ENCODE results near the gene SHB.

SHB gene

DNA sequence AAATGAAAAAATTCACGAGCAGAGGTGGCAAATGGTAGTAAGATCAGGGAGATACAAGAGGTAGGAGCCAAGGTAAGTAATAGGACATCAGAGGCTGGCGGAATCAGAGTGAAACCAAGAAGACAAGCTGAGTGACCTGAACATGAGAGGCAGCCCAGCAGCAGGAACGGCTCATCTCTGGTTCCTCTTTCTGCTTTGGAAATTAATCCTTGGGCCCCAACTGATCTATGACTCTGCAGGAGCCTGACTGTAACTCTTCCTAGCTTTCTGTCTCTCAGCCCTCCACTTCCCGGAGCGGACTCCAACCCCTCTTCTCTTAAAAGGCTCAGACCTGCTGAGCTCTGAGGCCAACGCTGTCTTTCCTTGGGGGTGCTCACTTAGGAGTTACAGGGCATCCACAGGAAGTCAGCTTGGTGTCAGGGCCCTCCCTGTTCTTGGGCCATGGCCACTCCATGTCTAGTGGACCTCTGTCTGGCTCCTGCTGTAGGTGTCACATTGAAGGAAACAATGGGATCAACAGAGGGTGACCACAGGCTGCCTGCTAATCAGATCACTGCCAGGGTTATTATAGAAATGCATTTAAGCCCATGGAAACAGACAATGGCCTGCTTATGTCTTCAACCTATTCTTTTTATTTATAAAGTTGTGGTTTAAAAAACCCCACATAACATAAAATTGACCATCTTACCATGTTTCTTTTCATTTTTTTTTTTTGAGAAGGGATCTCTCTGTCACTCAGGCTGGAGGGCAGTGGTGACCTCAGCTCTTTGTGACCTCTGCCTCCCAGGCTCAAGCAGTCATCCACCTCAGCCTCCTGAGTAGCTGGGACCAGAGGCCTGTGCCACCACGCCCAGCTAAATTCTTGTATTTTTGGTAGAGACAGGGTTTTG is 22.5 kb upstream of the SHB start:
- CTCF ChIA-PET = no interaction called here
- no peak for TF ChIP-seq CTBP1 (IDR thresholded peaks at IDR 0.05; ENCODE audit: borderline replicate concordance)
- TF ChIP-seq BHLHE40 (IDR thresholded peaks at IDR 0.05; ENCODE audit: borderline replicate concordance) = no peak
- no peak for TF ChIP-seq ARNT (IDR thresholded peaks at IDR 0.05)
- no peak for TF ChIP-seq SP1 (IDR thresholded peaks at IDR 0.05)
- no peak for TF ChIP-seq TARDBP (IDR thresholded peaks at IDR 0.05)
- TF ChIP-seq LEF1 (IDR thresholded peaks at IDR 0.05; ENCODE audit: borderline replicate concordance) = no peak
- TF ChIP-seq ZNF384 (IDR thresholded peaks at IDR 0.05) = no peak
- TF ChIP-seq NFRKB (IDR thresholded peaks at IDR 0.05) = no peak
- TF ChIP-seq ELF4 (IDR thresholded peaks at IDR 0.05) = no peak
- TF ChIP-seq HDGF (IDR thresholded peaks at IDR 0.05; ENCODE audit: borderline replicate concordance) = no peak
- TF ChIP-seq FOXM1 (IDR thresholded peaks at IDR 0.05; ENCODE audit: borderline replicate concordance) = no peak
- TF ChIP-seq SUZ12 (IDR thresholded peaks at IDR 0.05) = no peak
- no peak for DNase-seq (ENCODE audit: extremely low spot score)
- POLR2A ChIA-PET = interaction anchor here (1.2 kb wide), 1 partner anchor 23 kb away, joined by 3 read pairs; no protein-coding TSS in a partner anchor

DNA sequence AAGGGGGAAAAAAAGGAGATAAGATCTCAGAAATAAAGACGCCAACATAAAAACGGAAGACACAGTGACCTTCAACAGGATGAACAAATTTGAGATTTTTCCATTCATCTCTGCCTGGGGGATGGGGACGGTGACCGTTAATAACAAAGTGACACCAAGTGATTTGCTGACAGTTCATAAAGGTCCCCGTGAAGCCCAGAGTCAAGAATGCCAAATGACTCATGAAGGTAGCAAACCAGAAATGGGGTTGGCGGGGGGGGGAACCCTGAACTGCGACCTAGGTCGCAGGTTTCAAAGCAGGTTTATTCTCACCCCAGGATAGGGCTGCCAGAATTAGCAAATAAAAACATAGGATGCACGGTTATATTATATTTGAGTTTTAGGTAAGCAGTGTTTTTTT is 21.1 kb upstream of the SHB start:
- TF ChIP-seq CTBP1 (IDR thresholded peaks at IDR 0.05; ENCODE audit: borderline replicate concordance) = no peak
- TF ChIP-seq ZNF384 (IDR thresholded peaks at IDR 0.05) = no peak
- TF ChIP-seq ARNT (IDR thresholded peaks at IDR 0.05) = no peak
- no peak for TF ChIP-seq FOXK2 (IDR thresholded peaks at IDR 0.05)
- TF ChIP-seq BHLHE40 (IDR thresholded peaks at IDR 0.05; ENCODE audit: borderline replicate concordance) = no peak
- TF ChIP-seq L3MBTL2 (conservative IDR thresholded peaks at IDR 0.05) = no peak
- ChIA-PET CTCF (interaction anchor here (0.6 kb wide), 1 partner anchor 142 kb away, joined by 3 read pairs; no protein-coding TSS in a partner anchor), POLR2A (no interaction called here)
- DNase-seq (ENCODE audit: extremely low spot score) = no peak

DNA sequence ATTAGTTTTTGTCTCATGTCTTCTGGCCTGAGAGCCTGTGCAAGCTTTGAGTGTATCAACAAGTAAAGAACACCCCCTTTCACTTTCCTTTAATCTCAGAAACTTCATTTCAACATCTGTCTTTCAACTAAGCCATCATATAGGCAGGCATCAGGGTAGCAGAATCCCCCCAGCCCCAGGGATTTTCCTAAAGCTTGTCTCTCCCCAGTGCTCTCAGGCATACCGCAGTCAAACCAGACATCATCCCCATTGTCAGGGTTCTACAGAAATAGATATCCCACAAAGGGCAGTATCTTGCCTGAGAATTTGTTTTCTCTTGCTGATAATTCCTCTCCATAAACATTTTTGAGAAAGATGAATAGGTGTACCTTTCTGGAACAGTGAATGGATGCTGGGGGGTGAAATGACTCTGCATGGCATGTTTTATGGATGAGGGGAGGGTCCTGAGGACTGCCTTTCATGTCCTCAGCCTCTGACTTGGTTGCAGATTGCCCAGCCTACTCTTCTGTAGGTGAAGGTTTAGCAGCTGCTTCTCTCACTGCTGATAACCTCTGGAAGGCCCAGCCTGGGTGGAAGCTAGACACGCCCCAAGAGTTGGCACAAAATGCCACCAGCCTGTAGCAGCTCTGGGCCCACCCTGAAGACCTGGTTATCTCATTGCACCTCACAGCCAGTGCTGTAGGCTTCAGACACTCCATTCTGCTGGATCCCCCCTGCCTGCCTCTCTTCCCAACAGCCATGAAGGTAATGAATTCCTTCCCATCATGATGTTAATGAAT is 20.5 kb upstream of the SHB start:
- no peak for DNase-seq (ENCODE audit: extremely low spot score)
- TF ChIP-seq ELF4 (IDR thresholded peaks at IDR 0.05) = no peak
- TF ChIP-seq SUZ12 (IDR thresholded peaks at IDR 0.05) = no peak
- TF ChIP-seq LEF1 (IDR thresholded peaks at IDR 0.05; ENCODE audit: borderline replicate concordance) = no peak
- TF ChIP-seq NFRKB (IDR thresholded peaks at IDR 0.05) = no peak
- no peak for TF ChIP-seq CTBP1 (IDR thresholded peaks at IDR 0.05; ENCODE audit: borderline replicate concordance)
- no peak for TF ChIP-seq FOXK2 (IDR thresholded peaks at IDR 0.05)
- TF ChIP-seq HDGF (IDR thresholded peaks at IDR 0.05; ENCODE audit: borderline replicate concordance) = no peak
- no peak for TF ChIP-seq TARDBP (IDR thresholded peaks at IDR 0.05)
- TF ChIP-seq BHLHE40 (IDR thresholded peaks at IDR 0.05; ENCODE audit: borderline replicate concordance) = no peak
- TF ChIP-seq SP1 (IDR thresholded peaks at IDR 0.05) = no peak
- TF ChIP-seq, protein P1, sequence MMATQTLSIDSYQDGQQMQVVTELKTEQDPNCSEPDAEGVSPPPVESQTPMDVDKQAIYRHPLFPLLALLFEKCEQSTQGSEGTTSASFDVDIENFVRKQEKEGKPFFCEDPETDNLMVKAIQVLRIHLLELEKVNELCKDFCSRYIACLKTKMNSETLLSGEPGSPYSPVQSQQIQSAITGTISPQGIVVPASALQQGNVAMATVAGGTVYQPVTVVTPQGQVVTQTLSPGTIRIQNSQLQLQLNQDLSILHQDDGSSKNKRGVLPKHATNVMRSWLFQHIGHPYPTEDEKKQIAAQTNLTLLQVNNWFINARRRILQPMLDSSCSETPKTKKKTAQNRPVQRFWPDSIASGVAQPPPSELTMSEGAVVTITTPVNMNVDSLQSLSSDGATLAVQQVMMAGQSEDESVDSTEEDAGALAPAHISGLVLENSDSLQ (IDR thresholded peaks at IDR 0.05) = no peak
- TF ChIP-seq ZNF384 (IDR thresholded peaks at IDR 0.05) = no peak
- no peak for TF ChIP-seq ARNT (IDR thresholded peaks at IDR 0.05)
- no peak for TF ChIP-seq L3MBTL2 (conservative IDR thresholded peaks at IDR 0.05)
- CTCF ChIA-PET = interaction anchor here (0.6 to 2.2 kb wide), 4 partner anchors 72 to 175 kb away, joined by 3 to 14 read pairs (median 4); no protein-coding TSS in a partner anchor
- POLR2A ChIA-PET = no interaction called here

DNA sequence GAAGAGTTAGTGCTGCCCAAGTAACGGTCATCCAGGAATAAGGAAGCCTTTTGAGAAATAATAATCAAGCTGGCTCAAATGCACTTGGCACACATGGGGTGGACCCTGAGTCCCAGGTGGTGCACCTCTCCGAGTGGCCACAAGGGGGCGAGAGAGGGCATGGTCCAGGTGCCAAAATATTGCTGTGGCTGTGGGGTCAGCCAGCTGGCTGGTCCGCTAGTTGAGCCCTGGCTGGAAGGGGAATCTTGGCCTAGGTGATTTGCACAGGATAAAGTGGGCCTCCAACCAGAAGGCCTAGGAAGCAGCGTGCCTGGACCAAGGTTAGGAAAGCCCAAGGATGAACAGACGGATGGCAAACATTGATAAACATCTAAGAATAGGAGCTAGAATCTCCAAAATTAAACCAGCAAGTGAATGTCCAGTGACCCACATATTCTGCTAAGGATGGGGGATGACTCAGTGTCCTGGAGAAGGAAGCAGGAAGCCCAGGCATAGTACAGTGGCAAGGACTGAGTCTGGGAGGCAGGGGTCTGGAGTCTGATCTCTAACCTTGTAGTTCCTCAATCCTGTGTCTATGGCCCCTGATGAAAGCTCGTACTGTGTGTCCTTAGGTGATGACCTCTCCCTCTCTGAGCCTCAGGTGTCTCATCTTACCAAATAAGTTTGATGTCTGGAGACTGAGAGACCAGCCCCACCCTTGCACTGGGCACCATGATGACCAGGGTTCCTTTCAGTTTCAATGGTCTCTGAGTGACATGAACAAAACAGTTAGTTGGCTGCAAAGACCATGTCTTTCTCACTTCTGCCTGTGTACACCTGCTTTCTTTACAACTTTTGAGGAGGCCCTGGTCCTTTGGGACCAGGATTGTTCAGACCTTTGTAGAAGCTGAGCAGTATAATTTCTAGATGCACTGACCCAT is 19.2 kb upstream of the SHB start:
- peak; percentile 85 for DNase-seq (ENCODE audit: extremely low spot score)
- ChIA-PET POLR2A (no interaction called here), CTCF (interaction anchor here (0.7 to 2.2 kb wide), 9 partner anchors 9 to 174 kb away, joined by 3 to 14 read pairs (median 4); no protein-coding TSS in a partner anchor)
- TF ChIP-seq FOXA1 (IDR thresholded peaks at IDR 0.05) (no peak), HDGF (IDR thresholded peaks at IDR 0.05; ENCODE audit: borderline replicate concordance) (no peak), FOXK2 (IDR thresholded peaks at IDR 0.05) (no peak), L3MBTL2 (conservative IDR thresholded peaks at IDR 0.05) (no peak), ZNF384 (IDR thresholded peaks at IDR 0.05) (no peak), TARDBP (IDR thresholded peaks at IDR 0.05) (no peak), LEF1 (IDR thresholded peaks at IDR 0.05; ENCODE audit: borderline replicate concordance) (no peak), CTBP1 (IDR thresholded peaks at IDR 0.05; ENCODE audit: borderline replicate concordance) (no peak), ARNT (IDR thresholded peaks at IDR 0.05) (no peak), SUZ12 (IDR thresholded peaks at IDR 0.05) (no peak), ELF4 (IDR thresholded peaks at IDR 0.05) (no peak), SP1 (IDR thresholded peaks at IDR 0.05) (no peak), FOXM1 (IDR thresholded peaks at IDR 0.05; ENCODE audit: borderline replicate concordance) (no peak), NFRKB (IDR thresholded peaks at IDR 0.05) (no peak), BHLHE40 (IDR thresholded peaks at IDR 0.05; ENCODE audit: borderline replicate concordance) (no peak)
- TF ChIP-seq, protein P1 (IDR thresholded peaks at IDR 0.05) = no peak

DNA sequence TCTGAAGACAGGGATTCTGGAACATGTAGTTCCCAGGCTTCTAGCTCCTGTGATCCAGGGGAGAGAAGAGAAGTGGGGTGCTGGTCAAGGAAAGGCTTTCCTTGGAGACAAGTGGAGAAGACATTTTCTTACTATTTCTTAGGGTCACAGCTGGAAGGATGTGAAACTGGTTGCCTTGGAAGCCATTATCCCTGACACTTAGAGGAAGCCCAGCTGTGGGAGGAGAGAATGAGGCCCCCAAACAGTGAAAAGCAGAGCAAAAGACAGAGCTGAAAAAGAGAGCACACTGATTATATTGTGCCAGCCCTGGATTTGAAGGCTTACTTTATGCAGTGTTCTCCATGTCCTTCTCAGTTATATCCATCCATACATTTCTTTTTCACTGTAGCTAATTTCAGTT is 17.5 kb upstream of the SHB start:
- no peak for DNase-seq (ENCODE audit: extremely low spot score)
- ChIA-PET CTCF (no interaction called here), POLR2A (no interaction called here)
- TF ChIP-seq CTBP1 (IDR thresholded peaks at IDR 0.05; ENCODE audit: borderline replicate concordance) (no peak), L3MBTL2 (conservative IDR thresholded peaks at IDR 0.05) (no peak), FOXK2 (IDR thresholded peaks at IDR 0.05) (no peak), SP1 (IDR thresholded peaks at IDR 0.05) (no peak), FOXA1 (IDR thresholded peaks at IDR 0.05) (no peak), SUZ12 (IDR thresholded peaks at IDR 0.05) (no peak), ARNT (IDR thresholded peaks at IDR 0.05) (no peak), FOXM1 (IDR thresholded peaks at IDR 0.05; ENCODE audit: borderline replicate concordance) (no peak), HDGF (IDR thresholded peaks at IDR 0.05; ENCODE audit: borderline replicate concordance) (no peak), NFRKB (IDR thresholded peaks at IDR 0.05) (no peak), ELF4 (IDR thresholded peaks at IDR 0.05) (no peak), TARDBP (IDR thresholded peaks at IDR 0.05) (no peak), ZNF384 (IDR thresholded peaks at IDR 0.05) (no peak), BHLHE40 (IDR thresholded peaks at IDR 0.05; ENCODE audit: borderline replicate concordance) (no peak), LEF1 (IDR thresholded peaks at IDR 0.05; ENCODE audit: borderline replicate concordance) (no peak)
- TF ChIP-seq, protein P1 (IDR thresholded peaks at IDR 0.05) = no peak
